Mesendoderm (in vitro differentiated cells): ENCODE measurements around the gene CHRNA4.

Experiments used
- DNase-seq: peaks from one replicate; pipeline ENCODE4 v3.0.0; 2013
- H2AK5ac ChIP-seq: 2 replicates; pipeline ENCODE4 v1.6.1; 2013; ENCODE audit warnings: low read length, inconsistent platforms
- H2BK120ac ChIP-seq: 2 replicates; pipeline ENCODE4 v1.6.1; 2013; ENCODE audit warnings: low read depth, mild to moderate bottlenecking, low read length, moderate library complexity, mixed read lengths
- H2BK15ac ChIP-seq: replicated peaks from 2 replicates; pipeline ENCODE4 v1.6.1; 2013; ENCODE audit warnings: low read depth, mild to moderate bottlenecking, moderate library complexity
- H2BK5ac ChIP-seq: 2 replicates; pipeline ENCODE4 v1.6.1; 2013; ENCODE audit warnings: low read length, inconsistent platforms
- H3K18ac ChIP-seq: 2 replicates; pipeline ENCODE4 v1.6.1; 2013; ENCODE audit warnings: mild to moderate bottlenecking, low read length, mixed read lengths
- H3K23ac ChIP-seq: one replicate; pipeline ENCODE4 v1.6.1; 2013; ENCODE audit warnings: low read length
- H3K27ac ChIP-seq: 2 replicates; pipeline ENCODE4 v1.5.1; 2013; ENCODE audit warnings: low read depth, mild to moderate bottlenecking, inconsistent platforms, low read length, moderate library complexity
- H3K27me3 ChIP-seq: 2 replicates; pipeline ENCODE4 v1.6.1; 2013; ENCODE audit warnings: low read length, control low read depth, mild to moderate bottlenecking, inconsistent platforms; ENCODE audit not compliant: insufficient read depth, poor library complexity
- H3K36me3 ChIP-seq: 2 replicates; pipeline ENCODE4 v1.6.1; 2013; ENCODE audit warnings: low read length, inconsistent platforms; ENCODE audit not compliant: control insufficient read depth, insufficient read depth
- H3K4ac ChIP-seq: one replicate; pipeline ENCODE4 v1.6.1; 2013; ENCODE audit warnings: low read depth, mild to moderate bottlenecking, low read length, moderate library complexity
- H3K4me1 ChIP-seq: 2 replicates; pipeline ENCODE4 v1.6.1; 2013; ENCODE audit warnings: low read depth, low read length, inconsistent platforms; ENCODE audit not compliant: control insufficient read depth
- H3K4me2 ChIP-seq: 2 replicates; pipeline ENCODE4 v1.6.1; 2013; ENCODE audit warnings: low read length
- H3K4me3 ChIP-seq: 2 replicates; pipeline ENCODE4 v1.5.1; 2013; ENCODE audit warnings: mild to moderate bottlenecking, low read length
- H3K56ac ChIP-seq: one replicate; pipeline ENCODE4 v1.6.1; 2013; ENCODE audit warnings: low read length
- H3K79me1 ChIP-seq: 2 replicates; pipeline ENCODE4 v1.6.1; 2013; ENCODE audit warnings: low read length, inconsistent platforms
- H3K79me2 ChIP-seq: 2 replicates; pipeline ENCODE4 v1.6.1; 2013; ENCODE audit warnings: mild to moderate bottlenecking, low read length; ENCODE audit not compliant: control insufficient read depth, insufficient read depth
- H3K9ac ChIP-seq: 2 replicates; pipeline ENCODE4 v1.6.1; 2013; ENCODE audit warnings: low read length, inconsistent platforms
- H4K5ac ChIP-seq: one replicate; pipeline ENCODE4 v1.6.1; 2013; ENCODE audit warnings: low read length
- H4K8ac ChIP-seq: one replicate; pipeline ENCODE4 v1.6.1; 2013; ENCODE audit warnings: low read depth, mild to moderate bottlenecking, control low read depth, low read length, moderate library complexity
- WGBS: extraction: QIAGEN DNeasy Blood & Tissue Kit; methylation state at CpG from one replicate; pipeline ENCODE4 v1.1.7; 2013; ENCODE audit warnings: low lambda C conversion rate, missing lambda C conversion rate; ENCODE audit not compliant: insufficient coverage; ENCODE audit errors: extremely low coverage; 5-methylcytosine and 5-hydroxymethylcytosine counted together

CHRNA4 gene

GRCh38 chr20:63387393-63387792 lies 26.2 kb upstream of the CHRNA4 start:
- Histone ChIP-seq H3K79me2 (no peaks in the 10 kb centered on the region), H2BK120ac (no peak overlapping the region), H3K23ac (no peak overlapping the region), H3K4me3 (no peak overlapping the region), H3K56ac (no peak overlapping the region), H3K18ac (no peak overlapping the region), H3K27me3 (no peaks in the 10 kb centered on the region), H2BK15ac (no peak overlapping the region), H3K9ac (no peak overlapping the region), H4K5ac (no peak overlapping the region), H3K79me1 (no peaks in the 10 kb centered on the region), H3K4me2 (no peak overlapping the region), H3K27ac (no peak overlapping the region), H3K4ac (no peak overlapping the region), H2BK5ac (no peak overlapping the region), H2AK5ac (no peak overlapping the region), H4K8ac (no peak overlapping the region), H3K36me3 (no peaks in the 10 kb centered on the region), H3K4me1 (no peaks in the 10 kb centered on the region)
- no peak for DNase-seq
- no CpG with 5 or more reads among the region's 13 CpGs for WGBS

GRCh38 chr20:63386491-63386890 lies 25.3 kb upstream of the CHRNA4 start:
- Histone ChIP-seq H4K5ac (no peak overlapping the region), H2AK5ac (no peak overlapping the region), H3K4me1 (no peaks in the 10 kb centered on the region), H2BK120ac (no peak overlapping the region), H3K4me3 (no peak overlapping the region), H3K23ac (no peak overlapping the region), H3K79me1 (no peaks in the 10 kb centered on the region), H3K36me3 (no peaks in the 10 kb centered on the region), H3K27me3 (no peaks in the 10 kb centered on the region), H3K4ac (no peak overlapping the region), H2BK15ac (no peak overlapping the region), H3K27ac (no peak overlapping the region), H4K8ac (no peak overlapping the region), H3K56ac (no peak overlapping the region), H3K79me2 (no peaks in the 10 kb centered on the region), H2BK5ac (no peak overlapping the region), H3K4me2 (no peak overlapping the region), H3K18ac (no peak overlapping the region), H3K9ac (no peak overlapping the region)
- DNase-seq = no peak
- no CpG with 5 or more reads among the region's 18 CpGs for WGBS

- no peak overlapping the region for H2BK120ac ChIP-seq
- no peak overlapping the region for H2BK15ac ChIP-seq
- no peak overlapping the region for H3K27ac ChIP-seq
- no peak overlapping the region for H4K8ac ChIP-seq
- no peaks in the 10 kb centered on the region for H3K79me2 ChIP-seq
- H2BK5ac ChIP-seq = no peak overlapping the region
- WGBS = no CpG with 5 or more reads among the region's 6 CpGs
- no peaks in the 10 kb centered on the region for H3K27me3 ChIP-seq
- H3K4me2 ChIP-seq = no peak overlapping the region
- H3K9ac ChIP-seq = no peak overlapping the region
- no peaks in the 10 kb centered on the region for H3K79me1 ChIP-seq
- no peak overlapping the region for H3K4ac ChIP-seq
- no peak overlapping the region for H3K56ac ChIP-seq
- no peak overlapping the region for H2AK5ac ChIP-seq
- no peaks in the 10 kb centered on the region for H3K4me1 ChIP-seq
- DNase-seq = no peak
- no peak overlapping the region for H3K18ac ChIP-seq
- no peak overlapping the region for H4K5ac ChIP-seq
- H3K23ac ChIP-seq = no peak overlapping the region
- H3K4me3 ChIP-seq = no peak overlapping the region
- no peaks in the 10 kb centered on the region for H3K36me3 ChIP-seq
Observed at GRCh38 chr20:63385819-63386218, 24.7 kb upstream of the CHRNA4 start.

GRCh38 chr20:63384336-63384735 lies 23.2 kb upstream of the CHRNA4 start:
- Histone ChIP-seq H3K36me3 (no peaks in the 10 kb centered on the region), H3K9ac (no peak overlapping the region), H3K23ac (no peak overlapping the region), H2BK120ac (no peak overlapping the region), H3K56ac (no peak overlapping the region), H3K4me3 (no peak overlapping the region), H3K27me3 (no peaks in the 10 kb centered on the region), H3K79me1 (no peaks in the 10 kb centered on the region), H3K79me2 (no peaks in the 10 kb centered on the region), H4K5ac (no peak overlapping the region), H3K4me2 (no peak overlapping the region), H3K4ac (no peak overlapping the region), H3K18ac (no peak overlapping the region), H2BK5ac (no peak overlapping the region), H3K27ac (no peak overlapping the region), H2AK5ac (no peak overlapping the region), H2BK15ac (no peak overlapping the region), H4K8ac (no peak overlapping the region), H3K4me1 (no peaks in the 10 kb centered on the region)
- no peak for DNase-seq
- WGBS = no CpG with 5 or more reads among the region's 18 CpGs

- DNase-seq = no peak
- Histone ChIP-seq H3K4ac (no peak overlapping the region), H3K56ac (no peak overlapping the region), H3K36me3 (no peaks in the 10 kb centered on the region), H2BK120ac (no peak overlapping the region), H3K79me2 (no peaks in the 10 kb centered on the region), H4K8ac (no peak overlapping the region), H2BK15ac (no peak overlapping the region), H2AK5ac (no peak overlapping the region), H3K79me1 (no peaks in the 10 kb centered on the region), H3K4me2 (no peak overlapping the region), H3K4me3 (no peak overlapping the region), H3K27ac (no peak overlapping the region), H3K9ac (no peak overlapping the region), H3K4me1 (no peaks in the 10 kb centered on the region), H3K18ac (no peak overlapping the region), H4K5ac (no peak overlapping the region), H2BK5ac (no peak overlapping the region), H3K23ac (no peak overlapping the region), H3K27me3 (no peaks in the 10 kb centered on the region)
- WGBS = no CpG with 5 or more reads among the region's 11 CpGs
Observed at GRCh38 chr20:63383556-63383955, 22.4 kb upstream of the CHRNA4 start.

GRCh38 chr20:63382551-63383300 lies 21.6 kb upstream of the CHRNA4 start:
- WGBS = no CpG with 5 or more reads among the region's 17 CpGs
- no peak overlapping the region for H3K4me2 ChIP-seq

More at GRCh38 chr20:63382551-63383300, 21.6 kb upstream of the CHRNA4 start:
- no peak overlapping the region for H3K4ac ChIP-seq
- no peaks in the 10 kb centered on the region for H3K4me1 ChIP-seq
- H3K27me3 ChIP-seq = no peaks in the 10 kb centered on the region
- no peak overlapping the region for H3K23ac ChIP-seq
- H3K79me1 ChIP-seq = no peaks in the 10 kb centered on the region
- no peak overlapping the region for H4K8ac ChIP-seq
- H2BK5ac ChIP-seq = no peak overlapping the region
- H3K4me3 ChIP-seq = no peak overlapping the region
- no peak overlapping the region for H2BK120ac ChIP-seq
- no peaks in the 10 kb centered on the region for H3K36me3 ChIP-seq
- no peak overlapping the region for H4K5ac ChIP-seq
- H3K9ac ChIP-seq = no peak overlapping the region
- no peak overlapping the region for H3K27ac ChIP-seq
- no peak for DNase-seq
- H2AK5ac ChIP-seq = no peak overlapping the region
- no peak overlapping the region for H2BK15ac ChIP-seq
- no peaks in the 10 kb centered on the region for H3K79me2 ChIP-seq
- H3K56ac ChIP-seq = no peak overlapping the region
- no peak overlapping the region for H3K18ac ChIP-seq
